ENCODE results near the gene SLC25A19. TPM values are rescaled to one million over a fixed set of nuclear protein-coding genes. Genes with fewer than 3 reads are reported as not detected.

The SLC25A19 gene
- total and polyA plus RNA-seq, 5 experiments from 2014 or later, result 11.2 to 22.5 (median 15.4) TPM

GRCh38 chr17:75272848-75273184 is 16.4 kb downstream of the SLC25A19 start:
- H3K4me3 Mint-ChIP-seq, result peak overlapping the region; percentile 47 to 91 (median 72)
- H3K27me3 Mint-ChIP-seq, result no peaks in the 10 kb centered on the region
- H3K36me3 Mint-ChIP-seq, result peaks cover 0 to 10% (median 0%) of the 10 kb centered on the region in 3 donors
- DNase-seq, result no peak
- H3K4me1 Mint-ChIP-seq, result peaks cover 13 to 34% (median 28%) of the 10 kb centered on the region in 4 donors
- no peaks in the 10 kb centered on the region for H3K9me3 Mint-ChIP-seq
- H3K27ac Mint-ChIP-seq, result peak overlapping the region in 9 of 10 donors; percentile 49 to 82 (median 66)
- no peak for ATAC-seq
- POLR2A ChIA-PET, result interaction anchor here (3.0 to 5.2 kb wide), 3 partner anchors 12 to 17 kb away, joined by 14 to 128 read pairs (median 127); partner anchors contain the start of genes GGA3, MRPS7 and SLC25A19

GRCh38 chr17:75271955-75272847 is 17.0 kb downstream of the SLC25A19 start:
- Mint-ChIP-seq H3K4me1 (peaks cover 13 to 34% (median 28%) of the 10 kb centered on the region in 4 donors), H3K36me3 (peaks cover 0 to 9% (median 0%) of the 10 kb centered on the region in 3 donors), H3K27me3 (no peaks in the 10 kb centered on the region), H3K9me3 (no peaks in the 10 kb centered on the region), H3K27ac (peak overlapping the region; percentile 65 to 93 (median 90)), H3K4me3 (peak overlapping the region; percentile 76 to 91 (median 84))
- no peak for ATAC-seq
- DNase-seq, result no peak
- POLR2A ChIA-PET, result interaction anchor here (0.8 to 5.2 kb wide), 10 partner anchors 12 to 504 kb away, joined by 3 to 128 read pairs (median 10); partner anchors contain the start of genes FDXR, GGA3, GRB2 and MRPS7

- ATAC-seq, result peak; percentile 83 to 88
- Mint-ChIP-seq H3K4me1 (peaks cover 13 to 34% (median 28%) of the 10 kb centered on the region in 4 donors), H3K4me3 (peak overlapping the region; percentile 76 to 91 (median 84)), H3K27ac (peak overlapping the region; percentile 65 to 93 (median 90)), H3K36me3 (peaks cover 0 to 13% (median 0%) of the 10 kb centered on the region in 3 donors), H3K27me3 (no peaks in the 10 kb centered on the region), H3K9me3 (no peaks in the 10 kb centered on the region)
- POLR2A ChIA-PET, result interaction anchor here (0.5 to 5.2 kb wide), 41 partner anchors 11 to 512 kb away, joined by 3 to 128 read pairs (median 4); partner anchors contain the start of genes FDXR, GGA3, GRB2 and JPT1
- DNase-seq, result peak; percentile 79 to 92 (median 90)
Measured at GRCh38 chr17:75271233-75271954, 17.8 kb downstream of the SLC25A19 start.

- Mint-ChIP-seq H3K27me3 (no peaks in the 10 kb centered on the region), H3K27ac (peak within 1 kb of the TSS; percentile 65 to 93 (median 90)), H3K36me3 (peaks cover 0 to 18% (median 0%) of the 10 kb centered on the region in 3 donors), H3K9me3 (no peaks in the 10 kb centered on the region), H3K4me3 (peak within 1 kb of the TSS; percentile 76 to 92 (median 84)), H3K4me1 (peaks cover 13 to 34% (median 28%) of the 10 kb centered on the region in 4 donors)
- ATAC-seq (no peak), DNase-seq (peak in 1 of 10 donors; percentile 24)
- POLR2A ChIA-PET, result interaction anchor here (0.5 to 5.2 kb wide), 41 partner anchors 10 to 512 kb away, joined by 3 to 128 read pairs (median 4); partner anchors contain the start of genes FDXR, GGA3, GRB2 and JPT1
Measured at GRCh38 chr17:75270966-75271232, 18.3 kb downstream of the SLC25A19 start, which contains the start of gene MIF4GD. Gene MIF4GD (minus strand): TSS chr17:75271231. CDS start chr17:75270195, 1,036 bp downstream.

GRCh38 chr17:75270218-75270965 is 18.8 kb downstream of the SLC25A19 start:
- Mint-ChIP-seq H3K9me3 (no peaks in the 10 kb centered on the region), H3K36me3 (peaks cover 0 to 23% (median 0%) of the 10 kb centered on the region in 3 donors), H3K27ac (peak overlapping the region; percentile 31 to 92 (median 84)), H3K4me1 (peaks cover 13 to 34% (median 28%) of the 10 kb centered on the region in 4 donors), H3K4me3 (peak overlapping the region; percentile 75 to 92 (median 80)), H3K27me3 (no peaks in the 10 kb centered on the region)
- peak in 6 of 10 donors; percentile 14 to 68 (median 38) for DNase-seq
- ATAC-seq, result peak; percentile 26 to 36
- POLR2A ChIA-PET, result interaction anchor here (0.5 to 5.2 kb wide), 44 partner anchors 10 to 513 kb away, joined by 3 to 128 read pairs (median 4); partner anchors contain the start of genes FDXR, GGA3, GRB2 and JPT1

GRCh38 chr17:75269844-75270217 is 19.4 kb downstream of the SLC25A19 start:
- POLR2A ChIA-PET, result interaction anchor here (0.6 to 5.2 kb wide), 15 partner anchors 9 to 510 kb away, joined by 3 to 128 read pairs (median 4); partner anchors contain the start of genes GGA3, GRB2, JPT1 and MRPS7
- H3K27me3 Mint-ChIP-seq, result no peaks in the 10 kb centered on the region
- peak overlapping the region; percentile 75 to 92 (median 80) for H3K4me3 Mint-ChIP-seq
- H3K9me3 Mint-ChIP-seq, result no peaks in the 10 kb centered on the region
- H3K27ac Mint-ChIP-seq, result peak overlapping the region; percentile 31 to 92 (median 85)
- H3K4me1 Mint-ChIP-seq, result peaks cover 10 to 34% (median 28%) of the 10 kb centered on the region in 4 donors
- peaks cover 0 to 26% (median 0%) of the 10 kb centered on the region in 3 donors for H3K36me3 Mint-ChIP-seq
- DNase-seq, result no peak
- ATAC-seq, result no peak

GRCh38 chr17:75267411-75268232 is 21.6 kb downstream of the SLC25A19 start:
- no peak for ATAC-seq
- peaks cover 10 to 35% (median 25%) of the 10 kb centered on the region in 4 donors for H3K4me1 Mint-ChIP-seq
- POLR2A ChIA-PET, result interaction anchor here (0.7 kb wide), 1 partner anchor 1260 kb away, joined by 4 read pairs; no protein-coding TSS in a partner anchor
- no peak for DNase-seq
- no peaks in the 10 kb centered on the region for H3K9me3 Mint-ChIP-seq
- peaks cover 0 to 41% (median 4%) of the 10 kb centered on the region in 3 donors for H3K36me3 Mint-ChIP-seq
- peak overlapping the region in 1 of 10 donors; percentile 20 for H3K4me3 Mint-ChIP-seq
- no peaks in the 10 kb centered on the region for H3K27me3 Mint-ChIP-seq
- H3K27ac Mint-ChIP-seq, result peak overlapping the region in 5 of 10 donors; percentile 31 to 84 (median 72)

GRCh38 chr17:75267153-75267410 is 22.2 kb downstream of the SLC25A19 start:
- Mint-ChIP-seq H3K4me1 (peaks cover 15 to 36% (median 26%) of the 10 kb centered on the region in 4 donors), H3K9me3 (no peaks in the 10 kb centered on the region), H3K4me3 (peak overlapping the region in 1 of 10 donors; percentile 38), H3K36me3 (peaks cover 0 to 45% (median 4%) of the 10 kb centered on the region in 3 donors), H3K27ac (peak overlapping the region in 4 of 10 donors; percentile 15 to 73 (median 52)), H3K27me3 (no peaks in the 10 kb centered on the region)
- DNase-seq, result no peak
- ATAC-seq, result no peak
- POLR2A ChIA-PET, result no interaction called here

- ATAC-seq, result no peak
- Mint-ChIP-seq H3K9me3 (no peaks in the 10 kb centered on the region), H3K4me3 (peak overlapping the region in 1 of 10 donors; percentile 38), H3K36me3 (peaks cover 0 to 48% (median 4%) of the 10 kb centered on the region in 3 donors), H3K27me3 (no peaks in the 10 kb centered on the region), H3K27ac (peak overlapping the region in 3 of 10 donors; percentile 15 to 73 (median 29)), H3K4me1 (peaks cover 13 to 36% (median 26%) of the 10 kb centered on the region in 4 donors)
- POLR2A ChIA-PET, result no interaction called here
- DNase-seq, result no peak
Measured at GRCh38 chr17:75266316-75267152, 22.7 kb downstream of the SLC25A19 start.

GRCh38 chr17:75265614-75266315 is 23.5 kb downstream of the SLC25A19 start:
- H3K4me1 Mint-ChIP-seq, result peaks cover 16 to 40% (median 32%) of the 10 kb centered on the region in 4 donors
- no peaks in the 10 kb centered on the region for H3K9me3 Mint-ChIP-seq
- no peaks in the 10 kb centered on the region for H3K27me3 Mint-ChIP-seq
- no peak overlapping the region for H3K4me3 Mint-ChIP-seq
- H3K27ac Mint-ChIP-seq, result peak overlapping the region in 1 of 10 donors; percentile 71
- POLR2A ChIA-PET, result no interaction called here
- no peak for DNase-seq
- peaks cover 0 to 50% (median 4%) of the 10 kb centered on the region in 3 donors for H3K36me3 Mint-ChIP-seq
- no peak for ATAC-seq
